ENCODE results near the gene GPC5.

DNA sequence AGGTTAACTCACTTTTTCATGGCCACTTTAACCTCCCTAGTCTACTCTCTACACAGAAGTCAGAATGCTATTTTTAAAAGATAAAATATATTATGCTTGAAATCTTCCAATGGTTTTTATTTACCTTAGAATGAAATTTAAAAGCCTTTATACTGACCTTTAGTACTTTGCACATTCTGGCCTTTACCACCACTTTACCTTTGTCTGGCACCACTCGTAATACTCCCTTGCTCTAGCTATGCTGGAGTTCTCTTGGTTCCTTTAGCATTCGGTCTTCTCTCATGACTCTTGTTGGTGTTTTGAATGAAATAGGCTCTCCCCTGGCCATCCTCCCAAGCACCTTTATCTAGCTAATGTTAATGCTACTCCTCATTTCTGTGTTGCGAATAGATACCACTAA lies 310.8 kb downstream of the GPC5 start:
- TF ChIP-seq CTCF (conservative IDR thresholded peaks at IDR 0.05; ENCODE audit: low read length) (no peak), EZH2phosphoT487 (IDR thresholded peaks at IDR 0.05; ENCODE audit: borderline replicate concordance, low read depth, low read length) (no peak)

All from OCI-LY7 (cell line).